Measurements from ENCODE around the gene GPR35. TPM values are rescaled to one million over a fixed set of nuclear protein-coding genes. Genes with fewer than 3 reads are reported as not detected.

Gene GPR35
- total RNA-seq, 4 donors from 2014 or later = 0.51 to 7.9 (median 1.7) TPM; not detected in 1

DNA sequence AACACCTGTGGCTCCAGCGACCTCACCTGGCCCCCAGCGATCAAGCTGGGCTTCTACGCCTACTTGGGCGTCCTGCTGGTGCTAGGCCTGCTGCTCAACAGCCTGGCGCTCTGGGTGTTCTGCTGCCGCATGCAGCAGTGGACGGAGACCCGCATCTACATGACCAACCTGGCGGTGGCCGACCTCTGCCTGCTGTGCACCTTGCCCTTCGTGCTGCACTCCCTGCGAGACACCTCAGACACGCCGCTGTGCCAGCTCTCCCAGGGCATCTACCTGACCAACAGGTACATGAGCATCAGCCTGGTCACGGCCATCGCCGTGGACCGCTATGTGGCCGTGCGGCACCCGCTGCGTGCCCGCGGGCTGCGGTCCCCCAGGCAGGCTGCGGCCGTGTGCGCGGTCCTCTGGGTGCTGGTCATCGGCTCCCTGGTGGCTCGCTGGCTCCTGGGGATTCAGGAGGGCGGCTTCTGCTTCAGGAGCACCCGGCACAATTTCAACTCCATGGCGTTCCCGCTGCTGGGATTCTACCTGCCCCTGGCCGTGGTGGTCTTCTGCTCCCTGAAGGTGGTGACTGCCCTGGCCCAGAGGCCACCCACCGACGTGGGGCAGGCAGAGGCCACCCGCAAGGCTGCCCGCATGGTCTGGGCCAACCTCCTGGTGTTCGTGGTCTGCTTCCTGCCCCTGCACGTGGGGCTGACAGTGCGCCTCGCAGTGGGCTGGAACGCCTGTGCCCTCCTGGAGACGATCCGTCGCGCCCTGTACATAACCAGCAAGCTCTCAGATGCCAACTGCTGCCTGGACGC is 4.9 kb downstream of the GPR35 start:
- no peak overlapping the region for H3K27ac ChIP-seq
- no peaks in the 10 kb centered on the region for H3K4me1 ChIP-seq
- H3K9me3 ChIP-seq = no peaks in the 10 kb centered on the region
- DNase-seq = peak; percentile 7 to 10
- TF ChIP-seq CTCF (IDR thresholded peaks at IDR 0.05) (no peak), POLR2A (IDR thresholded peaks at IDR 0.05) (no peak)
- no peaks in the 10 kb centered on the region for H3K27me3 ChIP-seq
- intact Hi-C loops (cut with DNase I; ENCODE audit: low total_unique reads) = no loop called here
- H3K36me3 ChIP-seq = no peaks in the 10 kb centered on the region
- H3K4me3 ChIP-seq = no peak overlapping the region

GRCh38 chr2:240630771-240631547 is 5.7 kb downstream of the GPR35 start:
- no peak overlapping the region for H3K27ac ChIP-seq
- no peaks in the 10 kb centered on the region for H3K27me3 ChIP-seq
- no peak overlapping the region for H3K4me3 ChIP-seq
- no peaks in the 10 kb centered on the region for H3K9me3 ChIP-seq
- H3K4me1 ChIP-seq = no peaks in the 10 kb centered on the region
- H3K36me3 ChIP-seq = no peaks in the 10 kb centered on the region
- DNase-seq = no peak
- intact Hi-C loops (cut with DNase I; ENCODE audit: low total_unique reads) = no loop called here
- TF ChIP-seq POLR2A (IDR thresholded peaks at IDR 0.05) (no peak), CTCF (IDR thresholded peaks at IDR 0.05) (no peak)

GRCh38 chr2:240631548-240632305 is 6.4 kb downstream of the GPR35 start:
- DNase-seq = no peak

GRCh38 chr2:240632306-240632721 is 7.0 kb downstream of the GPR35 start:
- DNase-seq = no peak
- intact Hi-C loops (cut with DNase I; ENCODE audit: low total_unique reads) = no loop called here
- no peaks in the 10 kb centered on the region for H3K36me3 ChIP-seq
- H3K27ac ChIP-seq = no peak overlapping the region
- no peaks in the 10 kb centered on the region for H3K27me3 ChIP-seq
- H3K9me3 ChIP-seq = no peaks in the 10 kb centered on the region
- no peak for TF ChIP-seq CTCF (IDR thresholded peaks at IDR 0.05)
- no peak for TF ChIP-seq POLR2A (IDR thresholded peaks at IDR 0.05)
- H3K4me1 ChIP-seq = no peaks in the 10 kb centered on the region
- no peak overlapping the region for H3K4me3 ChIP-seq

More at GRCh38 chr2:240631548-240632305, 6.4 kb downstream of the GPR35 start:
- Histone ChIP-seq H3K27me3 (no peaks in the 10 kb centered on the region), H3K4me1 (no peaks in the 10 kb centered on the region), H3K27ac (no peak overlapping the region), H3K9me3 (no peaks in the 10 kb centered on the region), H3K36me3 (no peaks in the 10 kb centered on the region), H3K4me3 (no peak overlapping the region)
- TF ChIP-seq CTCF (IDR thresholded peaks at IDR 0.05) (no peak), POLR2A (IDR thresholded peaks at IDR 0.05) (no peak)
- intact Hi-C loops (cut with DNase I; ENCODE audit: low total_unique reads) = no loop called here
